ENCODE data around the gene MRPL37.
"Not testable (repeated sequence)": the region's sequence is repeated elsewhere in the genome, so short reads cannot be mapped to it uniquely, and the experiment has no call there.

MRPL37 gene

GRCh38 chr1:54172614-54173599 lies 27.1 kb upstream of the MRPL37 start:
- DNase-seq (ENCODE audit: low spot score) = no peak

- no peak for DNase-seq (ENCODE audit: low spot score)
These were observed 26.3 kb upstream of the MRPL37 start for GRCh38 chr1:54173681-54174080.

GRCh38 chr1:54174106-54174505 lies 25.9 kb upstream of the MRPL37 start:
- no peak for DNase-seq (ENCODE audit: low spot score)

- no peak for DNase-seq (ENCODE audit: low spot score)
These were observed 23.2 kb upstream of the MRPL37 start for GRCh38 chr1:54176621-54177327.

- DNase-seq (ENCODE audit: low spot score) = no peak
These were observed 22.2 kb upstream of the MRPL37 start for GRCh38 chr1:54177726-54178125.

GRCh38 chr1:54178296-54179070 lies 21.5 kb upstream of the MRPL37 start:
- DNase-seq (ENCODE audit: low spot score) = no peak

- DNase-seq (ENCODE audit: low spot score) = no peak
These were observed 19.1 kb upstream of the MRPL37 start for GRCh38 chr1:54180701-54181360.

GRCh38 chr1:54186056-54186455 lies 13.9 kb upstream of the MRPL37 start:
- DNase-seq (ENCODE audit: low spot score) = no peak

GRCh38 chr1:54188291-54188690 lies 11.7 kb upstream of the MRPL37 start:
- no peak for DNase-seq (ENCODE audit: low spot score)

- DNase-seq (ENCODE audit: low spot score) = no peak
These were observed 9.4 kb upstream of the MRPL37 start for GRCh38 chr1:54190526-54190925.

GRCh38 chr1:54191525-54191924 lies 8.4 kb upstream of the MRPL37 start:
- no peak for DNase-seq (ENCODE audit: low spot score)

- DNase-seq (ENCODE audit: low spot score) = no peak
These were observed 6.5 kb upstream of the MRPL37 start for GRCh38 chr1:54193453-54193852.

GRCh38 chr1:54199151-54199764 lies 709 bp upstream of the MRPL37 start:
- no peak for DNase-seq (ENCODE audit: low spot score)

- DNase-seq (ENCODE audit: low spot score) = no peak
These were observed 591 bp downstream of the MRPL37 start for GRCh38 chr1:54200519-54200997.

GRCh38 chr1:54204199-54204598 lies 4.2 kb downstream of the MRPL37 start:
- DNase-seq (ENCODE audit: low spot score) = no peak

- no peak for DNase-seq (ENCODE audit: low spot score)
These were observed 7.3 kb downstream of the MRPL37 start for GRCh38 chr1:54207287-54207686.

- DNase-seq (ENCODE audit: low spot score) = not testable (repeated sequence)
These were observed 7.9 kb downstream of the MRPL37 start for GRCh38 chr1:54207896-54208295.

- DNase-seq (ENCODE audit: low spot score) = no peak
These were observed 12.9 kb downstream of the MRPL37 start for GRCh38 chr1:54212872-54213271.

- DNase-seq (ENCODE audit: low spot score) = no peak
These were observed 15.6 kb downstream of the MRPL37 start for GRCh38 chr1:54215523-54215922.

- DNase-seq (ENCODE audit: low spot score) = no peak
These were observed 19.1 kb downstream of the MRPL37 start for GRCh38 chr1:54218883-54219687.

- DNase-seq (ENCODE audit: low spot score) = no peak
These were observed 19.7 kb downstream of the MRPL37 start for GRCh38 chr1:54219688-54220003.

All from hepatic stellate cell (primary cell).